Retina (tissue), 1 donor: ENCODE measurements around the gene SUFU.
A peak's percentile ranks its signal among the peaks of the same experiment; 100 is the strongest.
"Not testable (repeated sequence)": the region's sequence is repeated elsewhere in the genome, so short reads cannot be mapped to it uniquely, and the experiment has no call there.

Experiments
- DNase-seq: peaks from one replicate; pipeline ENCODE4 v3.0.0-alpha.2; 2016

SUFU gene

GRCh38 chr10:102480396-102480795, 23.4 kb upstream of the SUFU start:
- DNase-seq, result no peak

GRCh38 chr10:102484021-102484420, 19.8 kb upstream of the SUFU start:
- no peak for DNase-seq

- DNase-seq, result no peak
Observed at GRCh38 chr10:102485093-102485784, 18.5 kb upstream of the SUFU start.

- no peak for DNase-seq
Observed at GRCh38 chr10:102491136-102491535, 12.6 kb upstream of the SUFU start.

GRCh38 chr10:102492344-102492939, 11.3 kb upstream of the SUFU start:
- no peak for DNase-seq

GRCh38 chr10:102492983-102493382, 10.8 kb upstream of the SUFU start:
- DNase-seq, result no peak

- DNase-seq, result no peak
Observed at GRCh38 chr10:102493771-102494170, 10.0 kb upstream of the SUFU start.

- DNase-seq, result no peak
Observed at GRCh38 chr10:102497545-102497944, 6.2 kb upstream of the SUFU start.

GRCh38 chr10:102499356-102499755, 4.4 kb upstream of the SUFU start:
- DNase-seq, result no peak

GRCh38 chr10:102500686-102501085, 3.1 kb upstream of the SUFU start:
- DNase-seq, result not testable (repeated sequence)

GRCh38 chr10:102501201-102502028, 2.4 kb upstream of the SUFU start:
- DNase-seq, result no peak

GRCh38 chr10:102502029-102502336, 1.8 kb upstream of the SUFU start:
- DNase-seq, result peak; percentile 99

- peak; percentile 99 for DNase-seq
Observed at GRCh38 chr10:102502337-102503151, 1.2 kb upstream of the SUFU start, which contains the start of gene ACTR1A. Gene ACTR1A (minus strand): TSS chr10:102502712. CDS start chr10:102502647, 65 bp downstream.

- peak; percentile 74 for DNase-seq
Observed at GRCh38 chr10:102504179-102504975, 605 bp downstream of the SUFU start.

- no peak for DNase-seq
Observed at GRCh38 chr10:102504976-102505300, 1.2 kb downstream of the SUFU start.

- no peak for DNase-seq
Observed at GRCh38 chr10:102505462-102506115, 1.8 kb downstream of the SUFU start.

- no peak for DNase-seq
Observed at GRCh38 chr10:102507521-102507920, 3.7 kb downstream of the SUFU start.

GRCh38 chr10:102508506-102508905, 4.7 kb downstream of the SUFU start:
- DNase-seq, result no peak

- no peak for DNase-seq
Observed at GRCh38 chr10:102509387-102509786, 5.6 kb downstream of the SUFU start.

GRCh38 chr10:102511583-102512274, 8.0 kb downstream of the SUFU start:
- no peak for DNase-seq
